Measurements from ENCODE around the gene PLSCR3. TPM values are rescaled to one million over a fixed set of nuclear protein-coding genes. Genes with fewer than 3 reads are reported as not detected.

The PLSCR3 gene
- total RNA-seq = 10 to 100 TPM; 79.1 to 81.6 TPM
- polyA plus RNA-seq = 152 TPM

- peak within 1 kb of the TSS; percentile 90 to 98 (median 96) for H3K27ac Mint-ChIP-seq
- H3K27me3 Mint-ChIP-seq = no peaks in the 10 kb centered on the region
- Histone ChIP-seq H3K36me3 (ENCODE audit: insufficient read depth, low read length) (peaks cover 28% of the 10 kb centered on the region), H3K9me3 (ENCODE audit: low read length) (no peaks in the 10 kb centered on the region), H3K4me3 (ENCODE audit: low read length) (peak within 1 kb of the TSS; percentile 88), H3K4me1 (ENCODE audit: insufficient read depth, low read length) (peaks cover 35% of the 10 kb centered on the region), H3K27ac (ENCODE audit: low read depth, low read length) (peak within 1 kb of the TSS; percentile 80), H3K27me3 (ENCODE audit: insufficient read depth, low read length, poor library complexity, severe bottlenecking) (no peaks in the 10 kb centered on the region)
- peak within 1 kb of the TSS; percentile 91 to 99 (median 95) for H3K4me3 Mint-ChIP-seq
- peaks cover 0 to 38% (median 3%) of the 10 kb centered on the region in 3 donors for H3K36me3 Mint-ChIP-seq
- DNase-seq = peak; percentile 76 to 86 (median 83)
- peaks cover 21 to 46% (median 27%) of the 10 kb centered on the region in 3 donors for H3K4me1 Mint-ChIP-seq
- ChIA-PET POLR2A (interaction anchor here (0.6 to 1.8 kb wide), 7 partner anchors 9 to 91 kb away, joined by 3 to 12 read pairs (median 4); partner anchors contain the start of genes POLR2A, TMEM102, TMEM256 and ZBTB4), CTCF (interaction anchor here (1.1 to 1.3 kb wide), 2 partner anchors 8 to 10 kb away, joined by 3 to 8 read pairs; no protein-coding TSS in a partner anchor)
- no peaks in the 10 kb centered on the region for H3K9me3 Mint-ChIP-seq
Observed at GRCh38 chr17:7394452-7395191, at the start of gene PLSCR3. Gene PLSCR3, minus strand, starts transcription at chr17:7394525. Its CDS starts 415 bp downstream, at chr17:7394110.

GRCh38 chr17:7443499-7444485 is 49.5 kb upstream of the PLSCR3 start:
- Mint-ChIP-seq H3K27ac (peak overlapping the region in 1 of 8 donors; percentile 61), H3K36me3 (peaks cover 0 to 12% (median 2%) of the 10 kb centered on the region in 3 donors), H3K4me3 (peak overlapping the region in 1 of 7 donors; percentile 17), H3K27me3 (peaks cover 49 to 79% of the 10 kb centered on the region in 2 donors), H3K4me1 (peaks cover 23 to 43% (median 32%) of the 10 kb centered on the region in 3 donors), H3K9me3 (no peaks in the 10 kb centered on the region)
- Histone ChIP-seq H3K36me3 (ENCODE audit: insufficient read depth, low read length) (no peaks in the 10 kb centered on the region), H3K4me1 (ENCODE audit: insufficient read depth, low read length) (peaks cover 33% of the 10 kb centered on the region), H3K27ac (ENCODE audit: low read depth, low read length) (no peak overlapping the region), H3K9me3 (ENCODE audit: low read length) (no peaks in the 10 kb centered on the region), H3K4me3 (ENCODE audit: low read length) (no peak overlapping the region), H3K27me3 (ENCODE audit: insufficient read depth, low read length, poor library complexity, severe bottlenecking) (peaks cover 57% of the 10 kb centered on the region)
- POLR2A ChIA-PET = interaction anchor here (1.1 to 2.8 kb wide), 5 partner anchors 11 to 142 kb away, joined by 3 to 12 read pairs (median 6); partner anchors contain the start of genes POLR2A and ZBTB4
- CTCF ChIA-PET = interaction anchor here (0.8 to 2.6 kb wide), 6 partner anchors 9 to 244 kb away, joined by 3 to 10 read pairs (median 4); partner anchors contain the start of genes TMEM102, TP53 and ZBTB4
- DNase-seq = no peak

GRCh38 chr17:7442142-7442541 is 47.8 kb upstream of the PLSCR3 start:
- peaks cover 51 to 73% of the 10 kb centered on the region in 2 donors for H3K27me3 Mint-ChIP-seq

GRCh38 chr17:7441266-7441665 is 46.9 kb upstream of the PLSCR3 start:
- Histone ChIP-seq H3K36me3 (ENCODE audit: insufficient read depth, low read length) (no peaks in the 10 kb centered on the region), H3K4me1 (ENCODE audit: insufficient read depth, low read length) (peaks cover 58% of the 10 kb centered on the region), H3K27me3 (ENCODE audit: insufficient read depth, low read length, poor library complexity, severe bottlenecking) (peaks cover 56% of the 10 kb centered on the region), H3K9me3 (ENCODE audit: low read length) (no peaks in the 10 kb centered on the region), H3K4me3 (ENCODE audit: low read length) (no peak overlapping the region), H3K27ac (ENCODE audit: low read depth, low read length) (no peak overlapping the region)
- ChIA-PET POLR2A (interaction anchor here (0.5 to 2.2 kb wide), 3 partner anchors 10 to 47 kb away, joined by 4 to 11 read pairs (median 6); partner anchors contain the start of gene ZBTB4), CTCF (interaction anchor here (0.8 to 1.6 kb wide), 6 partner anchors 38 to 119 kb away, joined by 3 to 5 read pairs (median 3); partner anchors contain the start of gene ZBTB4)
- Mint-ChIP-seq H3K27me3 (peaks cover 48 to 64% of the 10 kb centered on the region in 2 donors), H3K27ac (no peak overlapping the region), H3K4me3 (no peak overlapping the region), H3K36me3 (peaks cover 4 to 12% (median 6%) of the 10 kb centered on the region in 3 donors), H3K9me3 (no peaks in the 10 kb centered on the region), H3K4me1 (peaks cover 35 to 60% (median 52%) of the 10 kb centered on the region in 3 donors)
- no peak for DNase-seq

More at GRCh38 chr17:7442142-7442541, 47.8 kb upstream of the PLSCR3 start:
- Mint-ChIP-seq H3K9me3 (no peaks in the 10 kb centered on the region), H3K4me3 (peak overlapping the region in 1 of 7 donors; percentile 16), H3K36me3 (peaks cover 4 to 12% (median 4%) of the 10 kb centered on the region in 3 donors), H3K4me1 (peaks cover 33 to 54% (median 45%) of the 10 kb centered on the region in 3 donors), H3K27ac (no peak overlapping the region)
- H3K27me3 ChIP-seq (ENCODE audit: insufficient read depth, low read length, poor library complexity, severe bottlenecking) = peaks cover 59% of the 10 kb centered on the region
- no peak overlapping the region for H3K27ac ChIP-seq (ENCODE audit: low read depth, low read length)
- H3K36me3 ChIP-seq (ENCODE audit: insufficient read depth, low read length) = no peaks in the 10 kb centered on the region
- no peaks in the 10 kb centered on the region for H3K9me3 ChIP-seq (ENCODE audit: low read length)
- H3K4me1 ChIP-seq (ENCODE audit: insufficient read depth, low read length) = peaks cover 49% of the 10 kb centered on the region
- ChIA-PET POLR2A (interaction anchor here (0.6 kb wide), 1 partner anchor 80 kb away, joined by 3 read pairs; no protein-coding TSS in a partner anchor), CTCF (interaction anchor here (1.0 to 1.6 kb wide), 3 partner anchors 43 to 118 kb away, joined by 3 to 5 read pairs (median 3); no protein-coding TSS in a partner anchor)
- H3K4me3 ChIP-seq (ENCODE audit: low read length) = no peak overlapping the region
- no peak for DNase-seq

GRCh38 chr17:7440834-7441195 is 46.5 kb upstream of the PLSCR3 start:
- H3K27me3 ChIP-seq (ENCODE audit: insufficient read depth, low read length, poor library complexity, severe bottlenecking) = peaks cover 53% of the 10 kb centered on the region
- Mint-ChIP-seq H3K4me3 (peak overlapping the region in 4 of 7 donors; percentile 52 to 78 (median 75)), H3K27me3 (peaks cover 45 to 60% of the 10 kb centered on the region in 2 donors)

GRCh38 chr17:7440113-7440833 is 45.9 kb upstream of the PLSCR3 start:
- peaks cover 4 to 9% (median 7%) of the 10 kb centered on the region in 3 donors for H3K36me3 Mint-ChIP-seq
- peaks cover 54% of the 10 kb centered on the region for H3K4me1 ChIP-seq (ENCODE audit: insufficient read depth, low read length)
- peaks cover 48% of the 10 kb centered on the region for H3K27me3 ChIP-seq (ENCODE audit: insufficient read depth, low read length, poor library complexity, severe bottlenecking)
- peaks cover 34 to 58% (median 48%) of the 10 kb centered on the region in 3 donors for H3K4me1 Mint-ChIP-seq
- no peaks in the 10 kb centered on the region for H3K9me3 Mint-ChIP-seq
- peak overlapping the region; percentile 52 to 81 (median 73) for H3K4me3 Mint-ChIP-seq
- DNase-seq = peak in 4 of 5 donors; percentile 11 to 61 (median 32)
- POLR2A ChIA-PET = interaction anchor here (1.1 to 2.2 kb wide), 5 partner anchors 15 to 120 kb away, joined by 3 to 11 read pairs (median 3); partner anchors contain the start of gene ZBTB4
- H3K4me3 ChIP-seq (ENCODE audit: low read length) = peak overlapping the region; percentile 41
- peak overlapping the region in 3 of 8 donors; percentile 33 to 54 (median 39) for H3K27ac Mint-ChIP-seq
- H3K27me3 Mint-ChIP-seq = peaks cover 41 to 54% of the 10 kb centered on the region in 2 donors
- H3K9me3 ChIP-seq (ENCODE audit: low read length) = no peaks in the 10 kb centered on the region
- no peaks in the 10 kb centered on the region for H3K36me3 ChIP-seq (ENCODE audit: insufficient read depth, low read length)
- no peak overlapping the region for H3K27ac ChIP-seq (ENCODE audit: low read depth, low read length)
- CTCF ChIA-PET = interaction anchor here (1.0 to 1.6 kb wide), 4 partner anchors 39 to 120 kb away, joined by 3 to 5 read pairs (median 3); partner anchors contain the start of gene ZBTB4

More at GRCh38 chr17:7440834-7441195, 46.5 kb upstream of the PLSCR3 start:
- Histone ChIP-seq H3K4me1 (ENCODE audit: insufficient read depth, low read length) (peaks cover 59% of the 10 kb centered on the region), H3K36me3 (ENCODE audit: insufficient read depth, low read length) (no peaks in the 10 kb centered on the region), H3K4me3 (ENCODE audit: low read length) (no peak overlapping the region), H3K27ac (ENCODE audit: low read depth, low read length) (no peak overlapping the region), H3K9me3 (ENCODE audit: low read length) (no peaks in the 10 kb centered on the region)
- CTCF ChIA-PET = interaction anchor here (0.8 to 1.6 kb wide), 6 partner anchors 38 to 120 kb away, joined by 3 to 5 read pairs (median 3); partner anchors contain the start of gene ZBTB4
- POLR2A ChIA-PET = interaction anchor here (0.5 to 2.2 kb wide), 6 partner anchors 9 to 57 kb away, joined by 3 to 11 read pairs (median 4); partner anchors contain the start of gene ZBTB4
- Mint-ChIP-seq H3K27ac (no peak overlapping the region), H3K9me3 (no peaks in the 10 kb centered on the region), H3K36me3 (peaks cover 4 to 9% (median 6%) of the 10 kb centered on the region in 3 donors), H3K4me1 (peaks cover 36 to 61% (median 51%) of the 10 kb centered on the region in 3 donors)
- DNase-seq = no peak

Data from CD8-positive, alpha-beta memory T cell (primary cell).